Heart left ventricle (tissue), 16 donors: ENCODE data around the gene ACOXL. TPM values are rescaled to one million over a fixed set of nuclear protein-coding genes. Genes with fewer than 3 reads are reported as not detected.

Experiments
- ATAC-seq, 4 donors: fragments of 200-7000 bp; cut with Tn5 transposase; one replicate each; pipeline ENCODE4 v1.9.1; 2020 to 2022; ENCODE audit warnings: moderate library complexity in 4 of 4, mild to moderate bottlenecking in 3 of 4, moderate number of reproducible peaks in 1 of 4
- DNase-seq, 5 donors: peaks; one replicate each; pipeline ENCODE4 v3.0.0-alpha.2; 2020
- H3K27ac ChIP-seq, 12 donors: fragments of 200-600 bp; sonication (generic) in 4 of 12; one replicate each; pipeline versions ENCODE4 v1.5.0 to v1.8.0; 2016 to 2022; ENCODE audit warnings: mild to moderate bottlenecking in 2 of 12
- H3K27me3 ChIP-seq, 9 donors: fragments of 200-600 bp; sonication (generic) in 2 of 9; one replicate each; pipeline versions ENCODE4 v1.5.1 to v1.8.0; 2016 to 2022; ENCODE audit warnings: mild to moderate bottlenecking in 3 of 9
- H3K36me3 ChIP-seq, 9 donors: fragments of 200-600 bp; sonication (generic) in 2 of 9; one replicate each; pipeline versions ENCODE4 v1.5.0 to v1.8.0; 2018 to 2022; ENCODE audit warnings: mild to moderate bottlenecking in 2 of 9
- H3K4me1 ChIP-seq, 12 donors: fragments of 200-600 bp; sonication (generic) in 4 of 12; one replicate each; pipeline versions ENCODE4 v1.5.0 to v1.8.0; 2016 to 2022; ENCODE audit warnings: mild to moderate bottlenecking in 3 of 12
- H3K4me3 ChIP-seq, 12 donors: fragments of 200-600 bp; sonication (generic) in 4 of 12; one replicate each; pipeline versions ENCODE4 v1.5.0 to v1.8.0; 2017 to 2022; ENCODE audit warnings: mild to moderate bottlenecking in 9 of 12, moderate library complexity in 4 of 12
- H3K9me3 ChIP-seq, 12 donors: fragments of 200-600 bp; sonication (generic) in 4 of 12; one replicate each; pipeline versions ENCODE4 v1.5.0 to v1.8.0; 2016 to 2022; ENCODE audit warnings: mild to moderate bottlenecking in 1 of 12
- CTCF ChIP-seq, 12 donors: fragments of 200-600 bp; sonication (generic) in 4 of 12; IDR thresholded peaks; one replicate each; pipeline versions ENCODE4 v1.5.0 to v1.8.0; 2018 to 2022; ENCODE audit warnings: antibody characterized with exemption in 12 of 12, mild to moderate bottlenecking in 5 of 12
- POLR2A ChIP-seq, 2 donors: fragments of 450-650 bp; IDR thresholded peaks; one replicate each; pipeline ENCODE4 v1.6.1; 2017; ENCODE audit warnings: antibody characterized with exemption in 2 of 2, mild to moderate bottlenecking in 2 of 2, moderate library complexity in 2 of 2
- WGBS, 4 donors: extraction: QIAGEN DNeasy Blood & Tissue Kit in 2 of 4; methylation state at CpG; one replicate each; pipeline versions ENCODE4 v1.1.5 to v1.1.7; 2013 to 2018; 5-methylcytosine and 5-hydroxymethylcytosine counted together
- intact Hi-C, 10 donors: fragments of 100-400 bp; cut with DNase I; formaldehyde crosslinking; loops; one replicate each; pipeline versions ENCODE4 v1.11.1 to v1.14.2; 2022
- polyA plus RNA-seq, 2 donors: library from polyadenylated mRNA; stranded (reverse); fragments of 200-250 nt; gene quantifications; one replicate each; pipeline ENCODE4 v1.2.3, GENCODE V29; 2013
- total RNA-seq, 9 donors: library from RNA; depleted of rRNA in 2 of 9; stranded (reverse); fragments of >200 nt in 2 of 9; fragmentation: NEBNext Ultra II Directional in 3 of 9; extraction: Animal tissue kit (Norgen Biotek cat#: 25700) in 3 of 9; gene quantifications; one replicate each; pipeline versions ENCODE4 v1.1.0 to v1.2.4, GENCODE V29; 2016 to 2023
- donor health status: ischemic (EF 13 %, LVEDD 7.1; RV severe dilation, severe dysfunction).
- donor health status: healthy with polysubstance abuse.
- donor health status: DM: no; HTN: yes; CAD: no.
- donor health status: DM: no; HTN: no; CAD: no.
- donor health status: ischemic (EF 25% LVEDD 6.9; RV normal size, moderate dysfunction).
- donor health status: ischemic (EF 25% LVEDD 5.7; RV mildly dilated, moderate dysfunction).
- donor health status: healthy.
- donor health status: DM: yes; HTN: yes; CAD: no.
- donor health status: ischemic (EF 35%, LVEDD 5.7; RV mildly dilated, moderate dysfunction).
- donor health status: nonischemic (EF 11% LVEDD 7.7; RV severe dilation, severe dysfunction).
- donor health status: DM: yes; HTN: yes; CAD: no.
- donor health status: PGD.
- donor health status: ischemic (EF 29% LVEDD 5.4; RV normal size, mild dysfunction).
- donor health status: nonischemic (EF 23%, LVEDD 6.1; RV moderate dilation, normal function).

The ACOXL gene
- total and polyA plus RNA-seq, 11 donors: 0.25 TPM; not detected in 10

GRCh38 chr2:110881908-110882307 lies 149.5 kb downstream of the ACOXL start:
- H3K27ac ChIP-seq: no peak overlapping the region
- WGBS, 4 donors: 95 to 98% (median 96%) methylated on average over 6 of the region's 6 CpGs
- TF ChIP-seq POLR2A (IDR thresholded peaks at IDR 0.05) (no peak), CTCF (IDR thresholded peaks at IDR 0.05) (no peak)
- H3K9me3 ChIP-seq: peaks cover 0 to 10% (median 0%) of the 10 kb centered on the region in 12 donors
- ATAC-seq (no peak), DNase-seq (no peak)
- no peak overlapping the region for H3K4me3 ChIP-seq
- intact Hi-C loops: loop anchor here in 1 of 10 donors (1.0 kb wide), 1 partner anchor 14 kb away; no protein-coding TSS in a partner anchor
- no peaks in the 10 kb centered on the region for H3K4me1 ChIP-seq
- H3K27me3 ChIP-seq: peaks cover 0 to 4% (median 0%) of the 10 kb centered on the region in 9 donors
- no peaks in the 10 kb centered on the region for H3K36me3 ChIP-seq

GRCh38 chr2:110883406-110883805 lies 151.0 kb downstream of the ACOXL start:
- Histone ChIP-seq H3K9me3 (peaks cover 0 to 3% (median 0%) of the 10 kb centered on the region in 12 donors), H3K4me3 (no peak overlapping the region), H3K36me3 (no peaks in the 10 kb centered on the region), H3K4me1 (no peaks in the 10 kb centered on the region), H3K27ac (no peak overlapping the region), H3K27me3 (no peaks in the 10 kb centered on the region)
- intact Hi-C loops: no loop called here
- 87 to 94% (median 89%) methylated on average over 1 of the region's 1 CpG for WGBS, 4 donors
- DNase-seq (no peak), ATAC-seq (no peak)
- TF ChIP-seq CTCF (IDR thresholded peaks at IDR 0.05): no peak
- no peak for TF ChIP-seq POLR2A (IDR thresholded peaks at IDR 0.05)

- TF ChIP-seq CTCF (IDR thresholded peaks at IDR 0.05): no peak
- TF ChIP-seq POLR2A (IDR thresholded peaks at IDR 0.05): no peak
- ATAC-seq (no peak), DNase-seq (no peak)
- no peaks in the 10 kb centered on the region for H3K27me3 ChIP-seq
- intact Hi-C loops: no loop called here
- no peak overlapping the region for H3K27ac ChIP-seq
- 84 to 94% (median 94%) methylated on average over 4 of the region's 4 CpGs for WGBS, 4 donors
- no peaks in the 10 kb centered on the region for H3K4me1 ChIP-seq
- H3K36me3 ChIP-seq: no peaks in the 10 kb centered on the region
- H3K4me3 ChIP-seq: no peak overlapping the region
- no peaks in the 10 kb centered on the region for H3K9me3 ChIP-seq
These were observed 152.9 kb downstream of the ACOXL start for GRCh38 chr2:110885256-110885655.

- no peaks in the 10 kb centered on the region for H3K4me1 ChIP-seq
- peaks cover 0 to 4% (median 0%) of the 10 kb centered on the region in 12 donors for H3K9me3 ChIP-seq
- no peak for TF ChIP-seq CTCF (IDR thresholded peaks at IDR 0.05)
- no peak for TF ChIP-seq POLR2A (IDR thresholded peaks at IDR 0.05)
- no peak overlapping the region for H3K4me3 ChIP-seq
- no peaks in the 10 kb centered on the region for H3K36me3 ChIP-seq
- intact Hi-C loops: no loop called here
- H3K27ac ChIP-seq: no peak overlapping the region
- DNase-seq: no peak
- H3K27me3 ChIP-seq: no peaks in the 10 kb centered on the region
- WGBS, 4 donors: 77 to 92% (median 87%) methylated on average over 11 of the region's 11 CpGs
- ATAC-seq: no peak
These were observed 154.6 kb downstream of the ACOXL start for GRCh38 chr2:110886826-110887573.
